ENCODE measurements around the gene CRYZ. TPM values are rescaled to one million over a fixed set of nuclear protein-coding genes. Genes with fewer than 3 reads are reported as not detected.

The CRYZ gene, protein sequence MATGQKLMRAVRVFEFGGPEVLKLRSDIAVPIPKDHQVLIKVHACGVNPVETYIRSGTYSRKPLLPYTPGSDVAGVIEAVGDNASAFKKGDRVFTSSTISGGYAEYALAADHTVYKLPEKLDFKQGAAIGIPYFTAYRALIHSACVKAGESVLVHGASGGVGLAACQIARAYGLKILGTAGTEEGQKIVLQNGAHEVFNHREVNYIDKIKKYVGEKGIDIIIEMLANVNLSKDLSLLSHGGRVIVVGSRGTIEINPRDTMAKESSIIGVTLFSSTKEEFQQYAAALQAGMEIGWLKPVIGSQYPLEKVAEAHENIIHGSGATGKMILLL
- 19.9 and 33.5 TPM in 2 replicates for total RNA-seq (ENCODE audit: low replicate concordance)

DNA sequence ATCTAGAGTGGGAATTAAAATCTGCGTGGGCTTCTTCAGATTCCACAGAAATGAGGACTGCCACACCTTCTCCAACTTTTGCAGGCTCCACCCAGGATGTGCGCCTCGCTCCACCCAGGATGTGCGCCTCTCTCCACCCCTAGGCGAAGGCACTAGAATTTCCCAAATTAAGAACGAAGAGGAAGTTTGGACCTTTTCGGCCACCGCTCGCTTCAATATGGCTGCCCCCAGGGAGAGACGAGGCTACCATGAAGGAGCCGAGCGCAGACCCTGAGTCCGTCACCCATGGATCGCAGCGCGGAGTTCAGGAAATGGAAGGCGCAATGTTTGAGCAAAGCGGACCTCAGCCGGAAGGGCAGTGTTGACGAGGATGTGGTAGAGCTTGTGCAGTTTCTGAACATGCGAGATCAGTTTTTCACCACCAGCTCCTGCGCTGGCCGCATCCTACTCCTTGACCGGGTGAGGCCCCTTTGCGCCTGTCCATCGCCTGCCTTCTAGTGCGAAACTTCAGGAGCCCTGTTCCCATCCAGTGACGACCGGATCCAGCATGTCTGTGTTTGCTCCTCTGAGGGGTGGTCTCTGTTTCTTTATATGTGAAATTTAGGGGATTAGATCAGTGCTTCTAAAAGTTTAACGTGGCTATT, at the start of gene CRYZ, which contains the start of gene TYW3:
TSS of gene CRYZ (minus strand) at position 91 of the 644 bp plus-strand sequence. CDS start 8,229 bp downstream, outside the sequence.
TSS of gene TYW3 (plus strand) at position 193 of the 644 bp plus-strand sequence. CDS start at position 286, 93 bp downstream.

GRCh38 chr1:74673351-74674111, 59.3 kb downstream of the CRYZ start, which contains the start of gene ERICH3:
ERICH3 (minus strand) TSS chr1:74673792; CDS start chr1:74673519, 273 bp downstream.

Other genes with a start within 250 kb of the CRYZ start
- not detected in 2 replicates for gene LRRC53, start 220.4 kb downstream of the CRYZ start, total RNA-seq (ENCODE audit: low replicate concordance)
- under 0.01 TPM in 1 of 2 replicates, not detected in the other for gene ERICH3, start 59.3 kb downstream of the CRYZ start, total RNA-seq (ENCODE audit: low replicate concordance)
- 8.8 and 19.2 TPM in 2 replicates for gene TYW3, start 102 bp upstream of the CRYZ start, total RNA-seq (ENCODE audit: low replicate concordance)